Caco-2 (cell line): ENCODE data around the gene ATP8B4. TPM values are rescaled to one million over a fixed set of nuclear protein-coding genes. Genes with fewer than 3 reads are reported as not detected.

ENCODE experiments used
- BruUV-seq: library from RNA; stranded (reverse); fragments of 400-500 nt; replicated peaks from 2 replicates; lab custom pipeline; 2021; lab: Mats Ljungman, UMichigan
- CTCF ChIA-PET: fragments of 300-600 bp; sonication (Branson Sonifier 250); formaldehyde crosslinking; loops from one replicate; lab custom pipeline; 2022; ENCODE audit warnings: antibody characterized with exemption; lab: Charles Lee
- POLR2A ChIA-PET: fragments of 300-600 bp; sonication (Branson Sonifier 250); formaldehyde crosslinking; loops from one replicate; lab custom pipeline; 2022; ENCODE audit warnings: antibody characterized with exemption; lab: Charles Lee
- DNase-seq, 2 experiments: peaks; one replicate each; pipeline versions ENCODE4 v3.0.0 to v3.0.0-alpha.2; 2020 to 2022
- H3K27me3 ChIP-seq: replicated peaks from 2 replicates; pipeline ENCODE4 v1.6.0; 2011; ENCODE audit warnings: low read length; ENCODE audit not compliant: control insufficient read depth, insufficient read depth
- H3K36me3 ChIP-seq: 2 replicates; pipeline ENCODE4 v1.5.1; 2011; ENCODE audit warnings: low read length; ENCODE audit not compliant: control insufficient read depth, insufficient read depth
- H3K4me1 ChIP-seq: fragments of 250-450 bp; sonication (Bioruptor Pico); 2 replicates; pipeline ENCODE4 v1.5.1; 2020; ENCODE audit warnings: mild to moderate bottlenecking
- H3K4me3 ChIP-seq: 2 replicates; pipeline ENCODE4 v1.5.1; 2011; ENCODE audit warnings: low read depth, mild to moderate bottlenecking, control low read depth, low read length
- H3K9me3 ChIP-seq: fragments of 250-450 bp; sonication (Bioruptor Pico); 2 replicates; pipeline ENCODE4 v1.5.1; 2020; ENCODE audit warnings: mild to moderate bottlenecking, moderate library complexity
- H3K27ac Mint-ChIP-seq: one replicate; pipeline ENCODE4 v1.8.0; 2022; ENCODE audit warnings: mixed read lengths; ENCODE audit not compliant: unreplicated experiment
- H3K27me3 Mint-ChIP-seq: one replicate; pipeline ENCODE4 v1.8.0; 2022; ENCODE audit warnings: mixed read lengths; ENCODE audit not compliant: insufficient read depth, unreplicated experiment
- H3K36me3 Mint-ChIP-seq: one replicate; pipeline ENCODE4 v1.8.0; 2022; ENCODE audit warnings: mild to moderate bottlenecking, mixed read lengths; ENCODE audit not compliant: insufficient read depth, unreplicated experiment
- H3K4me1 Mint-ChIP-seq: one replicate; pipeline ENCODE4 v1.8.0; 2022; ENCODE audit warnings: low read depth, mixed read lengths; ENCODE audit not compliant: unreplicated experiment
- H3K4me3 Mint-ChIP-seq: one replicate; pipeline ENCODE4 v1.8.0; 2022; ENCODE audit warnings: mild to moderate bottlenecking, moderate library complexity, mixed read lengths; ENCODE audit not compliant: unreplicated experiment
- H3K9me3 Mint-ChIP-seq: one replicate; pipeline ENCODE4 v1.8.0; 2022; ENCODE audit warnings: mixed read lengths; ENCODE audit not compliant: unreplicated experiment
- CTCF ChIP-seq, 2 experiments: fragments of 200-600 bp in 1 of 2; IDR thresholded peaks; 1 replicate in 1 of 2; 2 replicates in 1 of 2; pipeline versions ENCODE4 v1.5.1 to v1.8.0; 2011 to 2022; ENCODE audit warnings: antibody characterized with exemption in 1 of 2, control low read depth in 1 of 2, inconsistent platforms in 1 of 2, low read depth in 1 of 2, low read length in 1 of 2, mild to moderate bottlenecking in 1 of 2, moderate library complexity in 1 of 2; ENCODE audit not compliant: insufficient read depth in 1 of 2, severe bottlenecking in 1 of 2, unreplicated experiment in 1 of 2
- intact Hi-C: fragments of 100-400 bp; cut with micrococcal nuclease; formaldehyde crosslinking; loops from one replicate; pipeline ENCODE4 v1.10.0; 2022; ENCODE audit not compliant: unreplicated experiment
- total RNA-seq: library from RNA; stranded (reverse); gene quantifications from 2 replicates; pipeline ENCODE4 v1.2.3, GENCODE V29; 2022

The ATP8B4 gene
- total RNA-seq, 1 experiment from 2014 or later = 0.57 TPM

- H3K27me3 ChIP-seq = no peaks in the 10 kb centered on the region
- H3K9me3 ChIP-seq = no peaks in the 10 kb centered on the region
- H3K36me3 ChIP-seq = no peaks in the 10 kb centered on the region
- POLR2A ChIA-PET = no interaction called here
- no peaks in the 10 kb centered on the region for H3K9me3 Mint-ChIP-seq
- no peak overlapping the region for H3K27ac Mint-ChIP-seq
- H3K4me1 ChIP-seq = no peaks in the 10 kb centered on the region
- no peak overlapping the region for H3K4me3 ChIP-seq
- DNase-seq = no peak
- H3K27me3 Mint-ChIP-seq = no peaks in the 10 kb centered on the region
- no peak overlapping the region for H3K4me3 Mint-ChIP-seq
- intact Hi-C loops = no loop called here
- CTCF ChIA-PET = no interaction called here
- no TSS peak for BruUV-seq
- no peaks in the 10 kb centered on the region for H3K4me1 Mint-ChIP-seq
- H3K36me3 Mint-ChIP-seq = no peaks in the 10 kb centered on the region
- no peak for TF ChIP-seq CTCF (IDR thresholded peaks at IDR 0.05; ENCODE audit: insufficient read depth in 1 of 2, low read depth in 1 of 2, low read length in 1 of 2, severe bottlenecking in 1 of 2, unreplicated experiment in 1 of 2)
Measured at GRCh38 chr15:49898575-49899283, 220.3 kb downstream of the ATP8B4 start.

- Histone ChIP-seq H3K4me1 (no peaks in the 10 kb centered on the region), H3K9me3 (no peaks in the 10 kb centered on the region), H3K27me3 (no peaks in the 10 kb centered on the region), H3K4me3 (no peak overlapping the region), H3K36me3 (no peaks in the 10 kb centered on the region)
- ChIA-PET POLR2A (no interaction called here), CTCF (no interaction called here)
- Mint-ChIP-seq H3K27me3 (no peaks in the 10 kb centered on the region), H3K9me3 (no peaks in the 10 kb centered on the region), H3K4me1 (no peaks in the 10 kb centered on the region), H3K27ac (no peak overlapping the region), H3K4me3 (no peak overlapping the region), H3K36me3 (no peaks in the 10 kb centered on the region)
- no TSS peak for BruUV-seq
- intact Hi-C loops = no loop called here
- TF ChIP-seq CTCF (IDR thresholded peaks at IDR 0.05; ENCODE audit: insufficient read depth in 1 of 2, low read depth in 1 of 2, low read length in 1 of 2, severe bottlenecking in 1 of 2, unreplicated experiment in 1 of 2) = no peak
- DNase-seq = no peak
Measured at GRCh38 chr15:49898097-49898496, 220.9 kb downstream of the ATP8B4 start.

- no peaks in the 10 kb centered on the region for H3K4me1 Mint-ChIP-seq
- H3K9me3 ChIP-seq = no peaks in the 10 kb centered on the region
- no peaks in the 10 kb centered on the region for H3K36me3 Mint-ChIP-seq
- H3K27me3 Mint-ChIP-seq = no peaks in the 10 kb centered on the region
- H3K4me3 ChIP-seq = no peak overlapping the region
- no peak for TF ChIP-seq CTCF (IDR thresholded peaks at IDR 0.05; ENCODE audit: insufficient read depth in 1 of 2, low read depth in 1 of 2, low read length in 1 of 2, severe bottlenecking in 1 of 2, unreplicated experiment in 1 of 2)
- H3K36me3 ChIP-seq = no peaks in the 10 kb centered on the region
- DNase-seq = peak in 1 of 2 experiments; percentile 9
- no peaks in the 10 kb centered on the region for H3K27me3 ChIP-seq
- no peaks in the 10 kb centered on the region for H3K4me1 ChIP-seq
- H3K4me3 Mint-ChIP-seq = no peak overlapping the region
- intact Hi-C loops = no loop called here
- ChIA-PET POLR2A (interaction anchor here (0.6 kb wide), 1 partner anchor 197 kb away, joined by 3 read pairs; no protein-coding TSS in a partner anchor), CTCF (no interaction called here)
- no peaks in the 10 kb centered on the region for H3K9me3 Mint-ChIP-seq
- no peak overlapping the region for H3K27ac Mint-ChIP-seq
- no TSS peak for BruUV-seq
Measured at GRCh38 chr15:49895347-49896223, 223.4 kb downstream of the ATP8B4 start.
